Breast epithelium (tissue), 4 donors: ENCODE measurements around the gene PARP3. TPM values are rescaled to one million over a fixed set of nuclear protein-coding genes. Genes with fewer than 3 reads are reported as not detected.
A peak's percentile ranks its signal among the peaks of the same experiment; 100 is the strongest.

Source experiments
- DNase-seq, 2 donors: peaks; one replicate each; pipeline ENCODE4 v3.0.0-alpha.2; 2019; ENCODE audit warnings: low spot score in 2 of 2
- H3K27ac ChIP-seq, 2 donors: fragments of 200-600 bp; sonication (generic) in 1 of 2; one replicate each; pipeline ENCODE4 v1.5.1; 2016 to 2019; ENCODE audit warnings: mild to moderate bottlenecking in 1 of 2
- H3K27me3 ChIP-seq, 2 donors: fragments of 200-600 bp; sonication (generic) in 1 of 2; one replicate each; pipeline versions ENCODE4 v1.5.1 to v1.6.0; 2017 to 2019; ENCODE audit warnings: control low read depth in 1 of 2, mild to moderate bottlenecking in 1 of 2
- H3K36me3 ChIP-seq: fragments of 200-600 bp; one replicate; pipeline ENCODE4 v1.5.1; 2019
- H3K4me1 ChIP-seq, 2 donors: fragments of 200-600 bp; sonication (generic); one replicate each; pipeline ENCODE4 v1.5.1; 2016 to 2019; ENCODE audit warnings: control low read depth in 1 of 2
- H3K4me3 ChIP-seq, 3 donors: fragments of 200-600 bp; sonication (generic); 1 replicate in 2 of 3; 2 replicates in 1 of 3; pipeline ENCODE4 v1.5.1; 2016 to 2019; ENCODE audit warnings: mild to moderate bottlenecking in 3 of 3, moderate library complexity in 2 of 3
- H3K9me3 ChIP-seq, 2 donors: fragments of 200-600 bp; sonication (generic) in 1 of 2; one replicate each; pipeline ENCODE4 v1.5.1; 2016 to 2019; ENCODE audit warnings: control low read depth in 1 of 2
- POLR2A ChIP-seq: fragments of 450-650 bp; IDR thresholded peaks from one replicate; pipeline ENCODE4 v1.6.1; 2016; ENCODE audit warnings: antibody characterized with exemption, mild to moderate bottlenecking, moderate library complexity
- POLR2AphosphoS5 ChIP-seq, 3 donors: sonication (generic); formaldehyde crosslinking; IDR thresholded peaks; one replicate each; pipeline ENCODE4 v1.6.1; 2017; ENCODE audit warnings: antibody characterized with exemption in 3 of 3
- intact Hi-C: fragments of 100-400 bp; cut with DNase I; formaldehyde crosslinking; loops from one replicate; pipeline ENCODE4 v1.15.1; 2023; ENCODE audit warnings: low total_unique reads
- total RNA-seq, 3 donors: library from RNA; depleted of rRNA; stranded (reverse); fragments of >200 nt; gene quantifications; one replicate each; pipeline ENCODE4 v1.1.0, GENCODE V29; 2016
- TF ChIP-seq, protein P1 (sequence below), 3 donors: fragments of 450-650 bp; IDR thresholded peaks; one replicate each; pipeline ENCODE4 v1.5.1; 2016 to 2017; ENCODE audit warnings: antibody characterized with exemption in 3 of 3, mild to moderate bottlenecking in 3 of 3, moderate library complexity in 3 of 3

PARP3 gene
- total RNA-seq, 3 donors from 2014 or later = 21.4 to 33.6 (median 31.8) TPM

GRCh38 chr3:51969841-51970240, 27.7 kb downstream of the PARP3 start:
- Histone ChIP-seq H3K36me3 (no peaks in the 10 kb centered on the region), H3K27me3 (no peaks in the 10 kb centered on the region), H3K4me1 (peaks cover 22 to 27% of the 10 kb centered on the region in 2 donors), H3K9me3 (no peaks in the 10 kb centered on the region), H3K27ac (no peak overlapping the region), H3K4me3 (no peak overlapping the region)
- intact Hi-C loops = no loop called here
- DNase-seq = no peak
- no peak for TF ChIP-seq POLR2AphosphoS5 (IDR thresholded peaks at IDR 0.05)
- no peak for TF ChIP-seq POLR2A
- TF ChIP-seq, protein P1, sequence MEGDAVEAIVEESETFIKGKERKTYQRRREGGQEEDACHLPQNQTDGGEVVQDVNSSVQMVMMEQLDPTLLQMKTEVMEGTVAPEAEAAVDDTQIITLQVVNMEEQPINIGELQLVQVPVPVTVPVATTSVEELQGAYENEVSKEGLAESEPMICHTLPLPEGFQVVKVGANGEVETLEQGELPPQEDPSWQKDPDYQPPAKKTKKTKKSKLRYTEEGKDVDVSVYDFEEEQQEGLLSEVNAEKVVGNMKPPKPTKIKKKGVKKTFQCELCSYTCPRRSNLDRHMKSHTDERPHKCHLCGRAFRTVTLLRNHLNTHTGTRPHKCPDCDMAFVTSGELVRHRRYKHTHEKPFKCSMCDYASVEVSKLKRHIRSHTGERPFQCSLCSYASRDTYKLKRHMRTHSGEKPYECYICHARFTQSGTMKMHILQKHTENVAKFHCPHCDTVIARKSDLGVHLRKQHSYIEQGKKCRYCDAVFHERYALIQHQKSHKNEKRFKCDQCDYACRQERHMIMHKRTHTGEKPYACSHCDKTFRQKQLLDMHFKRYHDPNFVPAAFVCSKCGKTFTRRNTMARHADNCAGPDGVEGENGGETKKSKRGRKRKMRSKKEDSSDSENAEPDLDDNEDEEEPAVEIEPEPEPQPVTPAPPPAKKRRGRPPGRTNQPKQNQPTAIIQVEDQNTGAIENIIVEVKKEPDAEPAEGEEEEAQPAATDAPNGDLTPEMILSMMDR (IDR thresholded peaks at IDR 0.05) = no peak

DNA sequence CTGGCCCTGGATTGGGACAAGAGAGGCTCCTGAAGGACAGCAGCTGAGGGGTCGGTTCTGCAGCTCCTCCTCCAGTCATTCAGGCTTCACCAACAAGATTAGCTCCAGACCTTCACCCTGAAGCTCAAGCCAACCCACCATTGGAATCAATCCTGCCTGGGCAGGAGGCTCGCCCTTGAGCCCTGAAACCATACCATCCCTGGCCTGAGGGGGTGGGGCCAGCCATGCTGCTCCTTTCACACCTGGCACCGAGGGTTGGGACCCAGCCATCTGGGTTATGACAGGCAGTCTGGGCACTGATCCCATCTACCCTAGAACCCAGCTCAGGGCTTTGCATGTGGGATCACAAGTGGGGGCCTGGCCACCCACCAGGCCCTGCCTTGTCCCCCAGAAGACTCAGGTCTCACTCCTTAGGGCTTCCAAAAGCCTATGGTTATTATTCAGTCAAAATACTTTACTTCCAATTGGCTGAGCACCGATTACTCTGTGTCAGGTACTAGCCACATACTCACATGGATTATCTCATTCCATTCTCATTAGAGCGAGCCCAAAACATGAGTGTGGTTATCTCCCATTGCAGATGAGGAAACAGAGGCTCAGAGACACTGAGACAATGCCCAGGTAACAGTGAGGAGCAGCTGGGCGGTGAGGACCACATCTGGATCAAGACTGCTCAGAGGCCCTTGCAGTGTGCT, 28.6 kb downstream of the PARP3 start:
- no peaks in the 10 kb centered on the region for H3K9me3 ChIP-seq
- H3K4me3 ChIP-seq = no peak overlapping the region
- DNase-seq = no peak
- H3K4me1 ChIP-seq = peaks cover 22 to 26% of the 10 kb centered on the region in 2 donors
- intact Hi-C loops = no loop called here
- H3K36me3 ChIP-seq = no peaks in the 10 kb centered on the region
- no peaks in the 10 kb centered on the region for H3K27me3 ChIP-seq
- H3K27ac ChIP-seq = peak overlapping the region; percentile 29 to 61
- TF ChIP-seq, protein P1 (IDR thresholded peaks at IDR 0.05) = no peak
- no peak for TF ChIP-seq POLR2A
- TF ChIP-seq POLR2AphosphoS5 (IDR thresholded peaks at IDR 0.05) = no peak

GRCh38 chr3:51971350-51971749, 29.2 kb downstream of the PARP3 start:
- Histone ChIP-seq H3K9me3 (no peaks in the 10 kb centered on the region), H3K36me3 (no peaks in the 10 kb centered on the region), H3K4me1 (peaks cover 16 to 20% of the 10 kb centered on the region in 2 donors), H3K4me3 (no peak overlapping the region), H3K27ac (peak overlapping the region; percentile 29 to 61), H3K27me3 (no peaks in the 10 kb centered on the region)
- DNase-seq = no peak
- intact Hi-C loops = no loop called here
- TF ChIP-seq POLR2AphosphoS5 (IDR thresholded peaks at IDR 0.05) = no peak
- no peak for TF ChIP-seq POLR2A
- TF ChIP-seq, protein P1 (IDR thresholded peaks at IDR 0.05) = no peak

GRCh38 chr3:51974277-51974962, 32.3 kb downstream of the PARP3 start:
- no peaks in the 10 kb centered on the region for H3K27me3 ChIP-seq
- TF ChIP-seq POLR2AphosphoS5 (IDR thresholded peaks at IDR 0.05) (no peak), POLR2A (no peak)
- TF ChIP-seq, protein P1 (IDR thresholded peaks at IDR 0.05) = no peak
- intact Hi-C loops = loop anchor here (2.0 kb wide), 1 partner anchor 32 kb away; the partner anchor contains the start of gene PARP3
- peak overlapping the region; percentile 96 to 98 for H3K27ac ChIP-seq
- peak; percentile 61 to 75 for DNase-seq
- peak overlapping the region; percentile 69 to 77 (median 72) for H3K4me3 ChIP-seq
- no peaks in the 10 kb centered on the region for H3K36me3 ChIP-seq
- no peaks in the 10 kb centered on the region for H3K9me3 ChIP-seq
- H3K4me1 ChIP-seq = peaks cover 7 to 12% of the 10 kb centered on the region in 2 donors
